ENCODE measurements around the gene PDE4C. TPM values are rescaled to one million over a fixed set of nuclear protein-coding genes. Genes with fewer than 3 reads are reported as not detected.

The PDE4C gene
- total and polyA plus RNA-seq, 7 donors: 1.8 to 8.6 (median 4.0) TPM; not detected in 2

- peaks cover 0 to 32% (median 28%) of the 10 kb centered on the region in 4 donors for H3K4me1 ChIP-seq
- H3K27ac ChIP-seq: no peak overlapping the region
- intact Hi-C loops (cut with DNase I): no loop called here
- no peak overlapping the region for H3K4me3 ChIP-seq
- no peaks in the 10 kb centered on the region for H3K36me3 ChIP-seq
- no peak for DNase-seq
- no peaks in the 10 kb centered on the region for H3K9me3 ChIP-seq
- 83 to 86% methylated on average over 25 of the region's 25 CpGs for WGBS, 2 donors
- TF ChIP-seq POLR2A (IDR thresholded peaks at IDR 0.05): no peak
- TF ChIP-seq CTCF (IDR thresholded peaks at IDR 0.05): no peak
- TF ChIP-seq POLR2AphosphoS5 (IDR thresholded peaks at IDR 0.05): no peak
- TF ChIP-seq EP300 (IDR thresholded peaks at IDR 0.05): no peak
- peaks cover 0 to 36% (median 31%) of the 10 kb centered on the region in 3 donors for H3K27me3 ChIP-seq
Measured at GRCh38 chr19:18221815-18222725, 4.2 kb downstream of the PDE4C start.

- peaks cover 0 to 32% (median 25%) of the 10 kb centered on the region in 3 donors for H3K27me3 ChIP-seq
- H3K9me3 ChIP-seq: no peaks in the 10 kb centered on the region
Measured at GRCh38 chr19:18220632-18221275, 5.5 kb downstream of the PDE4C start.

GRCh38 chr19:18219911-18220631 lies 6.2 kb downstream of the PDE4C start:
- Histone ChIP-seq H3K4me3 (no peak overlapping the region), H3K27ac (no peak overlapping the region), H3K4me1 (peaks cover 0 to 12% (median 11%) of the 10 kb centered on the region in 4 donors), H3K36me3 (no peaks in the 10 kb centered on the region), H3K27me3 (peaks cover 0 to 25% (median 21%) of the 10 kb centered on the region in 3 donors), H3K9me3 (no peaks in the 10 kb centered on the region)
- TF ChIP-seq POLR2A (IDR thresholded peaks at IDR 0.05) (no peak), POLR2AphosphoS5 (IDR thresholded peaks at IDR 0.05) (no peak)
- intact Hi-C loops (cut with DNase I): no loop called here
- 55 to 71% methylated on average over 28 of the region's 28 CpGs for WGBS, 2 donors
- DNase-seq: no peak

More at GRCh38 chr19:18220632-18221275, 5.5 kb downstream of the PDE4C start:
- Histone ChIP-seq H3K4me3 (no peak overlapping the region), H3K4me1 (peaks cover 0 to 19% (median 17%) of the 10 kb centered on the region in 4 donors), H3K27ac (no peak overlapping the region), H3K36me3 (no peaks in the 10 kb centered on the region)
- 2 to 9% methylated on average over 33 of the region's 33 CpGs for WGBS, 2 donors
- TF ChIP-seq POLR2A (IDR thresholded peaks at IDR 0.05): no peak
- TF ChIP-seq CTCF (IDR thresholded peaks at IDR 0.05): no peak
- TF ChIP-seq EP300 (IDR thresholded peaks at IDR 0.05): no peak
- TF ChIP-seq POLR2AphosphoS5 (IDR thresholded peaks at IDR 0.05): no peak
- intact Hi-C loops (cut with DNase I): no loop called here
- DNase-seq: no peak

- no peaks in the 10 kb centered on the region for H3K9me3 ChIP-seq
- no peak for TF ChIP-seq CTCF (IDR thresholded peaks at IDR 0.05)
- TF ChIP-seq POLR2A (IDR thresholded peaks at IDR 0.05): no peak
- TF ChIP-seq POLR2AphosphoS5 (IDR thresholded peaks at IDR 0.05): no peak
- intact Hi-C loops (cut with DNase I): no loop called here
- no peak overlapping the region for H3K27ac ChIP-seq
- no peaks in the 10 kb centered on the region for H3K4me1 ChIP-seq
- 92 to 94% methylated on average over 3 of the region's 3 CpGs for WGBS, 2 donors
- DNase-seq: no peak
- no peak overlapping the region for H3K4me3 ChIP-seq
- H3K36me3 ChIP-seq: no peaks in the 10 kb centered on the region
- peaks cover 0 to 20% (median 17%) of the 10 kb centered on the region in 3 donors for H3K27me3 ChIP-seq
Measured at GRCh38 chr19:18218600-18218999, 7.6 kb downstream of the PDE4C start.
